NCI-H748 (cell line): ENCODE data around the gene FSD1.
"Not testable (repeated sequence)": the region's sequence is repeated elsewhere in the genome, so short reads cannot be mapped to it uniquely, and the experiment has no call there.

Experiments used
- DNase-seq: peaks from one replicate; lab custom pipeline; 2025; ENCODE audit not compliant: unreplicated experiment; lab: John Stamatoyannopoulos, UW

The FSD1 gene

GRCh38 chr19:4313847-4314490, 9.6 kb downstream of the FSD1 start:
- no peak for DNase-seq

DNA sequence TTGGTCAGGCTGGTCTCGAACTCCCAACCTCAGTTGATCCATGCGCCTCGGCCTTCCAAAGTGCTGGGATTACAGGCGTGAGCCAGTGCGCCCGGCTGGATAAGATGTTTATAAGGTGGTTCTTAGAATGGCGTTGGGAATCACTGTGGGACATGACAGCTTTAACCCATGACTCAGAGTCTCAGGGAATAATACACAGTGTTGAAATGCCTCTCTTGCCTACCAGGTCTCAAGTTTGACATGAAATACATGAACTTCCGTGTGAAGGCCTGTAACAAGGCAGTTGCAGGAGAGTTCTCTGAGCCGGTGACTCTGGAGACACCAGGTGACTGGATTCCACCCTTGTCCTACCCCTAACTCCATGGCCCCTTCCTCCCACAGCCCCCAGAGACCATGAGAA, 12.6 kb downstream of the FSD1 start:
- DNase-seq, result no peak

- no peak for DNase-seq
These were observed 14.1 kb downstream of the FSD1 start for GRCh38 chr19:4318460-4318859.

- DNase-seq, result no peak
These were observed 14.8 kb downstream of the FSD1 start for GRCh38 chr19:4319067-4319718.

DNA sequence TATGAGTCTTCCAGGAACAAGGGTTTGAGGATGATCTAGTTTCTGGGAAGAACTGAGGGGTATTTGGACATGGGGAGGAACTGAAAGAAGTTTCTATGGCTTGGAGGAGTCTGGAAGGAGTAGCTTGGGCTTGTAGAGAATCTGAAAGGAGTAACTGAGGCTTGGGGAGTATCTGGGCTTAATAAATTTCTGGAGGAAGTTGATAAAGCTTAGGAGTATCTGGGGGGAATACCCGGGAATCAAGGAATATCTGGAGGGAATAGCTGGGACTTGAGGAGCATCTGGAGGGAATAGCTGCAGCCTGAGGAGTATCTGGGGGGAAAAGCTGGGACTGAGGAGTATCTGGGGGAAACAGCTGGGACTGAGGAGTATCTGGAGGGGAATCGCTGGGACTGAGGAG, 16.0 kb downstream of the FSD1 start:
- DNase-seq, result no peak

DNA sequence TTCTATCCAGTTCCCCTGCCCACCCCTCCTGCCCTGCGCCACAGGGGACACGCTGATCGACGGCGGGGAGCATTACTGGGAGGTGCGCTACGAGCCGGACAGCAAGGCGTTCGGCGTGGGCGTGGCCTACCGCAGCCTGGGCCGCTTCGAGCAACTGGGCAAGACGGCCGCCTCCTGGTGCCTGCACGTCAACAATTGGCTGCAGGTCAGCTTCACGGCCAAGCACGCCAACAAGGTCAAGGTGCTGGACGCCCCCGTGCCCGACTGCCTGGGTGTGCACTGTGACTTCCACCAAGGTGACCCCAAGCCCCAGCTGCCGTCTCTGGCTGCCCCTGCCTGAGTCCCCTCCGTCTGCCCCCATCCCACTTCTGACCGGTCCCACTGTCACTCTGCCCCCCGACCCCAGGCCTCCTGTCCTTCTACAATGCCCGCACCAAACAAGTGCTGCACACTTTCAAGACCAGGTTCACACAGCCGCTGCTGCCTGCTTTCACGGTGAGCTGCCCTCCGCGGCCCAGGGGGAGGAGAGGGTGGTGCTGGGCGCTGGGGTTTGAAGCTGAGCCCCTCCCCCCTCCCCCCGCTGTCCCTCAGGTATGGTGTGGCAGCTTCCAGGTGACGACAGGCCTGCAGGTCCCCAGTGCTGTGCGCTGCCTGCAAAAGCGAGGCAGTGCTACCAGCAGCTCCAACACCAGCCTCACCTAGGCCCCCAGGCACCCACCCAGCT, 18.7 kb downstream of the FSD1 start:
- DNase-seq, result no peak

DNA sequence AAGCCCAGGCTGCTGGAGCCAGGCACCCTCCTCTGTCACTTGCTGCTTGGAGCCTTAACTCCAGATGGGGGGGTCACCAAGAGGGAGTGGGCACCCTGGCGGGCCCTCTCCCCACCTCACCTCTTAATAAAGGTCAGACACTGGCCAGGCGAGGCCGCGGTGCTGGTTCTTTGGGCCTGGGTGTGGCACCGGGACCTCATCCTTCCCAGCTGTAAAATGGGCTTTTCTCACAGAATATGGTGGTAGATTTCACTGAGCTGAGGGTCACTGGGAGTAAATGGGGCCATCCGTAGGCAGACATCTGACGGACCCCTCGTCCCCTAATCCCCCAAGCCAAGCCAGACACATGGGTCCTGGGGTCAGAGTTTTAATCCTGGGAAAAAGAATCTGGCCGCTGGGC, 19.3 kb downstream of the FSD1 start:
- no peak for DNase-seq

DNA sequence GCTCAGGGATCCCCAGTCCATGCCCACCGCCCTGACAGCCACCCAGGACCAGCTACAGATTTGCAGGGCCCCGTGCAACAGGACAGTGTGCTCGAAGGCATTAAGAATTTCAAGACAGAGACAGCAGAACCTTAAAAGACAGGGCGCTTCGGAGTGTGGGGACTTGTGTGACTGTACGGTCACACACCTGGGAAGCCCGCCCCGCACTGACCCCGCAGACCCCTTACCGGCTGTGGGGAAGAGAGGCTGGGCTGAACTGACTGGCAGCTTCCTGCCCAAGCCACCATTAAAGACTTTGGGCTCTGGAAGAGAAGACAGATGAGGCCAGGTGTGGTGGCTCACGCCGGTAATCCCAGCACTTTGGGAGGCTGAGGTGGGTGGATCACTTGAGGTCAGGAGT, 19.8 kb downstream of the FSD1 start:
- no peak for DNase-seq

GRCh38 chr19:4326215-4326836, 21.9 kb downstream of the FSD1 start:
- no peak for DNase-seq

- no peak for DNase-seq
These were observed 22.4 kb downstream of the FSD1 start for GRCh38 chr19:4326837-4327251.

DNA sequence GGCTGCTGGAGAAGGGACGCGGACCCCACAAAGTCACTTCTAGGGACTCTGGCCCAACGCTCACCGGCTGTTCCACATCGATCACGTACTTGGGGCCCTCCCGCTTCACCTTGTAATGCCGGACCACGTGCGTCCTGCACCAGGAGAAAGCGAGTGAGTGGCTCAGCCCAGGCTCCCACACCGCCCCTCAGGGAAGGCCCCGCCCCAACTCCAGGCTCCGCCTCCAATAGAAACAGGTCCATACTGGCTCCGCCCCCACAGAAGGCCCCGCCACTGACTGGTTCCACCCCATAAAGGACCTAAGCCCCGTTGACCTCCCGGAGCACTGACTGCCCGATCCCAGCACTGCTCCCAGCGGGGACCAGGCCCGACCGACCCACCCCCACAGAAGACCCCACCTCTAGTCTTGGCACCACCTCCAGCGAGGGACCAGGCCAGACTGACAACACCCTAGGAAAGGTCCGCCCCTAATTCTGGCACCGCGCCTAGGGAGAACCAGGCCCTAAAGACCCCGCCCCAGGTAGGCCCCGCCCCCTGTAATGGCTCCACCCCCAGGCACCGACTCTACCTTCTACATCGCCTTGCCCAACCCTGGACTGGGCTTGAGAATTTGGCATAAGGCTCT, 23.0 kb downstream of the FSD1 start:
- DNase-seq, result no peak

DNA sequence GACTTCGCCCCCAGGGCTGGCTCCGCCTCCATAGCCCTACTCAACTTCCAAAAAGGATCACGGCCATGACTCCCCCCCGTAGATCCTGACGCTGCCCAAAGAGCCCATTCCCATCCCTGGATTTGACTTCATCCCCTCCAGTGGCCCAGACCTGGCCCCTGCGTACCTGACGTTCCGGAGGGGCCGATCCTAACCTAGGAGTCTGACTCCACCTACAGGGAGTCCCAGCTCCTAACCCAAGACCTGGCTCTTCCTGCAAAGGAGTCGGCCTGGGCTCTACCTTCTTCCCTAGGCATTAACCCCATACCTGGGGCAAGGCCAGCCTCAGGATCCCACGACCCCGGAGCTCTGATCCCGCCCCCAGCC, 23.5 kb downstream of the FSD1 start:
- no peak for DNase-seq

DNA sequence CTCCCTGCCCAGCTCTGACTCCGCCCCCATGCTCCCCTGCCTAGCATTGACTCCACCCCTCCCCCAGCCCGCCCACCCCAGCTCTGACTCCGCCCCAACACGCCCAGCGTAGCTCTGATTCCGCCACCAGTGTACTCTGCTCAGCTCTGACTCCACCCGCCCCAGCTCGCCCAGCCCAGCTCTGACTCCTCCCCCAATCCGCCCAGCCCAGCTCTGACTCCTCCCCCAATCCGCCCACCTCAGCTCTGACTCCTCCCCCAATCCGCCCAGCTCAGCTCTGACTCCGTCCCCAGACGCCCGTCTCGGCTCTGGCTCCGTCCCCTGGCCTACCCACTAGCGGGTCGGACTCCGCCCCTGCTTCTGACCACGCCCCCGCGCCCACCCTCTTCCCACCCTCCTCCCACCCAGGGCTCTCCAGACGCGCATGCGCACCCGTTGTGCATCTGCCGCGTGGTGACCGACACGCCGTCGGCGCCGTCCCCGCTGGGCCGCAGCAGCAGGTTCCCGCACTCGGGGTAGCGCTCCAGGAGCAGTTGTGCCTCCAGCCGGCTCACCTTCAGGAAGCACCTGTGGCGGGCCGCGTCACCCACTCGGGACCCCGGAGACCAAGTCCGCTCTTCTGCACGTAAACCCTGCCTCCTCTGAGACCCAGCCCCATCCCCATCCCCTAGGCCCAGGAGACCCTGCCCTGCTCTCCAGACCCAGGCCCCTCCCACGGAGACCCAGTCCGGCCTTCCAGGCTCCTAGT, 24.0 kb downstream of the FSD1 start:
- DNase-seq, result no peak

DNA sequence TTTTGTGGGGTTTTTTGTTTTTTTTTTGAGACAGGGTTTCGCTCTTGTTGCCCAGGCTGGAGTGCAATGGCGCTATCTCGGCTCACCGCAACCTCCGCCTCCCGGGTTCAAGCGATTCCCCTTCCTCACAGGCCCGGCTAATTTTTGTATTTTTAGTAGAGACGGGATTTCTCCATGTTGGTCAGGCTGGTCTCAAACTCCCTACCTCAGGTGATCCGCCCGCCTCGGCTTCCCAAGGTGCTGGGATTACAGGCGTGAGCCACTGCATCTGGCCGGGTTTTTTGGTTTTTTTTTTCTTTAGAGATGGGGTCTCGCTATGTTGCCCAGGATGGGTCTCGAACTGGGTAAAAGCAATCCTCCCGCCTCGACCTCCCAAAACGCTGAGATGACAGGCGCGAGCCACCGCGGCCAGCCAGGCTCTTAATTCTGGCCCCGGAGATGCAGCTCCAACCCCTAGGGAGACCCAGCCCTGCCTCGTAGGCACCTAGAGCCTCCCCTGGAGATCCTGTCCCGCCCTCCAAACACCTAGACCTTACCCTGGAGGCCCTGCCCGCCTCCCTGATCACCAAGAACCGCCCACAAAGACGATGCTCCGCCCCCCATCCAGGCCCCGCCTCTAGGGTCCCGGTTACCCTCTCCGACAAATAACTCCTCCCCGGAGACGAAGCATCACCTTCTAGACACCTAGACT, 24.7 kb downstream of the FSD1 start:
- DNase-seq, result not testable (repeated sequence)

- DNase-seq, result no peak
These were observed 25.5 kb downstream of the FSD1 start for GRCh38 chr19:4329858-4330257.

- no peak for DNase-seq
These were observed 30.7 kb downstream of the FSD1 start for GRCh38 chr19:4334929-4335570.

- DNase-seq, result no peak
These were observed 33.6 kb downstream of the FSD1 start for GRCh38 chr19:4337906-4338440.

DNA sequence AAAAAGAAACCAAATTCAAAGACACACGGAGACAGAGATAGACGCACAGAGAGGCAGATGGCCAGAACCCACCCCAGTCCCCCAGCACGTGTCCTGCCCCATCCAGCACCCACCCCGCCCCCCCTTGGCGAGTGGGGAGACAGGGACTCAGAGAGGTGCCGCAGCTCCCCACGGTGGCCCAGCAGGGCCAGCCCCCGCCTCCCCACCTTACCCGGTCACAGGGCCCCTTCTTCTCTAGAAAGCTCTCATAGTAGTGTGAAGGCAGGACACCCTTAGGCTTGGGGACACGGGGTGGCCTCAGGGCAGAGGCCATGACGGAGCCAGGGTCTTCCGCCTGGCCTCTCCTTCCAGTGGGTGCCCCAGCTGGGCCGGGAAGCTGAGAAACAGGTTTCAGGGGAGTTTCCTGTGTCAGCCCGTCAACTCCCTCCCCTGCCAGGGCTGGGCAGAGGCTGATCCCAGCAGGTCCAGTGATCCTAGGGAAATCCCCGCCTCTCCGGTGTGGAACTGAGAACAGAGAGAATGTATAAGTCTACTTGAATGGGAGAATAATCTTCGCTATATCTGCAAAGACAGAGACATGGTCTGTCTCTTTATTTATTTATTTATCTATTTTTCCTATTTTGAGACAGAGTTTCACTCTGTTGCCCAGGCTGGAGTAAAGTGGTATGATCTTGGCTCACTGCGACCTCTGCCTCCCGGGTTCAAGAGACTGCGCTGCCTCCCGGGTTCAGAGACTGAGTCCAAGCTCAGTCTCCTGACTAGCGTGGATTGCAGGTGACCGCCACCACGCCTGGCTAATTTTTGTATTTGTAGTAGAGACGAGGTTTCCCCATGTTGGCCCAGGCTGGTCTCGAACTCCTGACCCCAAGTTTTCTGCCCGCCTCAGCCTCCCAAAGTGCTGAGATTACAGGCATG, 34.3 kb downstream of the FSD1 start, which contains the start of gene STAP2:
TSS of gene STAP2 (minus strand) at position 387 of the 915 bp plus-strand sequence. CDS start at position 313, 74 bp downstream.
- DNase-seq, result no peak
